Heart left ventricle (tissue), 13 donors: ENCODE measurements around the gene OGT.

Experiments used
- CTCF ChIP-seq, 12 donors: fragments of 200-600 bp; sonication (generic) in 4 of 12; IDR thresholded peaks; one replicate each; pipeline versions ENCODE4 v1.5.0 to v1.8.0; 2018 to 2022; ENCODE audit warnings: antibody characterized with exemption in 12 of 12, mild to moderate bottlenecking in 5 of 12
- POLR2A ChIP-seq, 2 donors: fragments of 450-650 bp; IDR thresholded peaks; one replicate each; pipeline ENCODE4 v1.6.1; 2017; ENCODE audit warnings: antibody characterized with exemption in 2 of 2, mild to moderate bottlenecking in 2 of 2, moderate library complexity in 2 of 2
- donor health status: ischemic (EF 13 %, LVEDD 7.1; RV severe dilation, severe dysfunction).
- donor health status: DM: no; HTN: yes; CAD: no.
- donor health status: DM: no; HTN: no; CAD: no.
- donor health status: ischemic (EF 25% LVEDD 6.9; RV normal size, moderate dysfunction).
- donor health status: ischemic (EF 25% LVEDD 5.7; RV mildly dilated, moderate dysfunction).
- donor health status: ischemic (EF 35%, LVEDD 5.7; RV mildly dilated, moderate dysfunction).
- donor health status: nonischemic (EF 11% LVEDD 7.7; RV severe dilation, severe dysfunction).
- donor health status: DM: yes; HTN: yes; CAD: no.
- donor health status: PGD.
- donor health status: ischemic (EF 29% LVEDD 5.4; RV normal size, mild dysfunction).
- donor health status: nonischemic (EF 23%, LVEDD 6.1; RV moderate dilation, normal function).

DNA sequence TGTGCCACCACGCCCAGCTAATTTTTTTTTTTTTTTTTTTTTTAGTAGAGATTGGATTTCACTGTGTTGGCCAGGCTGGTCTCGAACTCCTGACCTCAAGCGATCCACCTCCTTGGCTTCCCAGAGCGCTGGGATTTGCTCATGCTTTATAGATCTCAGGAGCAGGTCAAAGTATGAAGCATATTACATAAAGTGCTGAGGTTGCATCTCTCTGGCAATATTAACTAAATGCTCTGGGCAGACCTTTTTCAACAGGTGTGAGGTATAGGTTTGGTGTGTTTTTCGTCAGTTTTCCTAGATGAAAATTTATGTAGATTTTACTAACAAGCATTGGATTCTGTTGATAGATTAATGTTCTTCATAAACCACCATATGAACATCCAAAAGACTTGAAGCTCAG, 26.0 kb downstream of the OGT start:
- TF ChIP-seq POLR2A (IDR thresholded peaks at IDR 0.05) (no peak), CTCF (IDR thresholded peaks at IDR 0.05) (no peak)
